ENCODE measurements around the gene CLINT1. TPM values are rescaled to one million over a fixed set of nuclear protein-coding genes. Genes with fewer than 3 reads are reported as not detected.

CLINT1 gene
- total and polyA plus RNA-seq, 2 of the 13 experiments (the other 11 are each of a cell fraction or from before 2014, with no cell fraction given), result 64.0 to 104 TPM

GRCh38 chr5:157747173-157747740, 111.7 kb downstream of the CLINT1 start:
- Histone ChIP-seq H3K4me1 (ENCODE audit: insufficient read depth, low read length) (peaks cover 35% of the 10 kb centered on the region), H2AFZ (ENCODE audit: low read length) (no peak overlapping the region), H3K79me2 (ENCODE audit: insufficient read depth, low read length) (peaks cover 7% of the 10 kb centered on the region), H3K4me3 (replicated peaks in 1 of 3; ENCODE audit: insufficient read depth in 1 of 3, low read depth in 2 of 3, low read length in 3 of 3) (no peak overlapping the region), H3K36me3 (replicated peaks in 1 of 2; ENCODE audit: control insufficient read depth in 1 of 2, insufficient read depth in 2 of 2, low read length in 2 of 2) (peaks cover 0 to 2% of the 10 kb centered on the region in 2 experiments; a peak in 2 of 5 replicates), H3K9me3 (ENCODE audit: low read length) (no peaks in the 10 kb centered on the region), H3K9ac (ENCODE audit: insufficient read depth, low read depth, low read length) (no peak overlapping the region), H3K4me2 (ENCODE audit: low read depth, low read length) (no peak overlapping the region), H3K27ac (ENCODE audit: extremely low read length, insufficient read depth, low read length) (no peak overlapping the region), H3K27me3 (ENCODE audit: control insufficient read depth in 1 of 2, insufficient read depth in 2 of 2, low read length in 2 of 2) (no peaks in the 10 kb centered on the region; a peak in 1 of 5 replicates), H4K20me1 (ENCODE audit: insufficient read depth, low read length) (no peaks in the 10 kb centered on the region)
- in situ Hi-C loops (cut with HindIII; ENCODE audit: extremely low pct_ligation_motif_present, low pct_unique_long_range_greater_than_20kb) (loop anchor here (25.0 kb wide), 1 partner anchor 410 kb away; a partner anchor contains a TSS), intact Hi-C loops (cut with micrococcal nuclease; ENCODE audit: unreplicated experiment) (no loop called here)
- DNase-seq (ENCODE audit: low spot score) (no peak), ATAC-seq (no peak), FAIRE-seq (no peak)
- 94% methylated on average over 5 of the region's 6 CpGs for WGBS (ENCODE audit: low lambda C conversion rate)
- TF ChIP-seq NPAS2 (CRISPR knock-in tag; IDR thresholded peaks at IDR 0.05; ENCODE audit: borderline replicate concordance) (no peak), ZNF737 (CRISPR knock-in tag; IDR thresholded peaks at IDR 0.05; ENCODE audit: borderline replicate concordance) (no peak), ZNF761 (CRISPR knock-in tag; conservative IDR thresholded peaks at IDR 0.05) (no peak), SSRP1 (CRISPR knock-in tag; IDR thresholded peaks at IDR 0.05) (no peak), ZNF292 (CRISPR knock-in tag; IDR thresholded peaks at IDR 0.05; ENCODE audit: borderline replicate concordance, low read depth) (no peak), HNRNPK (IDR thresholded peaks at IDR 0.05; ENCODE audit: low read depth, low read length, poor library complexity, severe bottlenecking) (no peak), ATF2 (CRISPR knock-in tag; IDR thresholded peaks at IDR 0.05) (no peak), EED (CRISPR knock-in tag; IDR thresholded peaks at IDR 0.05) (no peak), MTF2 (CRISPR knock-in tag; IDR thresholded peaks at IDR 0.05; ENCODE audit: borderline replicate concordance) (no peak), DZIP1 (CRISPR knock-in tag; IDR thresholded peaks at IDR 0.05) (no peak), ZNF3 (CRISPR knock-in tag; IDR thresholded peaks at IDR 0.05) (no peak), MBD4 (IDR thresholded peaks at IDR 0.05; ENCODE audit: borderline replicate concordance, low read length) (no peak), ZNF207 (IDR thresholded peaks at IDR 0.05; ENCODE audit: borderline replicate concordance) (no peak), ZGPAT (CRISPR knock-in tag; IDR thresholded peaks at IDR 0.05) (no peak)
- no TSS peak for BruUV-seq (replicated peaks)
- ChIA-PET CTCF (ENCODE audit: low intra/inter-chr PET ratio, low total read pairs) (no interaction called here), POLR2A (no interaction called here)

Data from HepG2 (cell line).